ENCODE results near the gene ABCA3. TPM values are rescaled to one million over a fixed set of nuclear protein-coding genes. Genes with fewer than 3 reads are reported as not detected.

Gene ABCA3
- total and polyA plus RNA-seq, 2 donors (not counting 1 experiment from before 2014, with no cell fraction given): 3.1 to 5.1 TPM

DNA sequence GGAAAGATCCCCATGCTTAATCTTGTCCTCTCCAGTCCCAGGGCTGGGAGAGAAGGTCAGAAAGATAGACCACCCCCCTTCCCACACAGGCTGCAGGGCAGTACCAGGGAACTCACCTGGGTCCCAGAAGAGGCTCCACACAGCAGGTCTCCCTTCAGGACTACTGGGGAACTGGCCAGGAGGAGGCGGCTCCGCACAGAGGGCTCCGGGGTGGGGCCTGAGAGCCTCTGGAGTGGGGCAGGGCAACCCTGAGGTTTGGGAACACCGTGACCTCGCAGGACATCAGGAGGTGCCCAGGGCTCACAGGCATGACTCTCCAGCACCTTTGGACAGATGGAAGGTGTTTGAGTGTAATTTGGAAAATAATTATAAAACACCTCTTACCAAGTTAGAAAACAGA is 11.0 kb downstream of the ABCA3 start:
- intact Hi-C loops (cut with micrococcal nuclease): no loop called here
- Histone ChIP-seq H3K4me1 (ENCODE audit: control insufficient read depth in 2 of 2, insufficient read depth in 2 of 2, low read length in 2 of 2) (no peaks in the 10 kb centered on the region), H3K4me2 (replicated peaks; ENCODE audit: low read depth, low read length, poor library complexity, severe bottlenecking) (no peak overlapping the region), H3K79me2 (ENCODE audit: control insufficient read depth, insufficient read depth, low read length) (no peaks in the 10 kb centered on the region), H3K9me3 (ENCODE audit: control extremely low read depth in 1 of 3, control insufficient read depth in 2 of 3, insufficient read depth in 1 of 3, low read length in 2 of 3) (no peaks in the 10 kb centered on the region), H2AFZ (ENCODE audit: insufficient read depth, low read depth, low read length, poor library complexity, severe bottlenecking) (no peak overlapping the region), H3K27ac (ENCODE audit: low read length in 2 of 2) (no peak overlapping the region), H3K36me3 (replicated peaks in 1 of 2; ENCODE audit: control extremely low read depth in 1 of 2, control insufficient read depth in 1 of 2, extremely low read depth in 1 of 2, insufficient read depth in 2 of 2, low read length in 1 of 2) (no peaks in the 10 kb centered on the region), H4K20me1 (ENCODE audit: control insufficient read depth, insufficient read depth, low read length, poor library complexity, severe bottlenecking) (no peaks in the 10 kb centered on the region), H3K4me3 (ENCODE audit: control extremely low read depth in 1 of 5, extremely low read depth in 1 of 5, insufficient read depth in 1 of 5, low read depth in 2 of 5, low read length in 4 of 5) (no peak overlapping the region), H3K9ac (ENCODE audit: low read length) (no peak overlapping the region), H3K27me3 (replicated peaks in 1 of 4; ENCODE audit: control extremely low read depth in 1 of 4, control insufficient read depth in 3 of 4, insufficient read depth in 4 of 4, low read length in 3 of 4) (no peaks in the 10 kb centered on the region)
- TF ChIP-seq, protein P1, sequence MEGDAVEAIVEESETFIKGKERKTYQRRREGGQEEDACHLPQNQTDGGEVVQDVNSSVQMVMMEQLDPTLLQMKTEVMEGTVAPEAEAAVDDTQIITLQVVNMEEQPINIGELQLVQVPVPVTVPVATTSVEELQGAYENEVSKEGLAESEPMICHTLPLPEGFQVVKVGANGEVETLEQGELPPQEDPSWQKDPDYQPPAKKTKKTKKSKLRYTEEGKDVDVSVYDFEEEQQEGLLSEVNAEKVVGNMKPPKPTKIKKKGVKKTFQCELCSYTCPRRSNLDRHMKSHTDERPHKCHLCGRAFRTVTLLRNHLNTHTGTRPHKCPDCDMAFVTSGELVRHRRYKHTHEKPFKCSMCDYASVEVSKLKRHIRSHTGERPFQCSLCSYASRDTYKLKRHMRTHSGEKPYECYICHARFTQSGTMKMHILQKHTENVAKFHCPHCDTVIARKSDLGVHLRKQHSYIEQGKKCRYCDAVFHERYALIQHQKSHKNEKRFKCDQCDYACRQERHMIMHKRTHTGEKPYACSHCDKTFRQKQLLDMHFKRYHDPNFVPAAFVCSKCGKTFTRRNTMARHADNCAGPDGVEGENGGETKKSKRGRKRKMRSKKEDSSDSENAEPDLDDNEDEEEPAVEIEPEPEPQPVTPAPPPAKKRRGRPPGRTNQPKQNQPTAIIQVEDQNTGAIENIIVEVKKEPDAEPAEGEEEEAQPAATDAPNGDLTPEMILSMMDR (IDR thresholded peaks at IDR 0.05): no peak
- TF ChIP-seq EZH2 (IDR thresholded peaks at IDR 0.05; ENCODE audit: borderline replicate concordance, insufficient read depth, low read depth, low read length, poor library complexity, severe bottlenecking): no peak
- 100% methylated on average over 1 of the region's 5 CpGs for WGBS (ENCODE audit: insufficient coverage)
- Mint-ChIP-seq H3K27me3 (peaks cover 10% of the 10 kb centered on the region), H3K4me3 (no peak overlapping the region), H3K27ac (no peak overlapping the region), H3K4me1 (no peaks in the 10 kb centered on the region), H3K9me3 (ENCODE audit: insufficient read depth) (no peaks in the 10 kb centered on the region)
- DNase-seq: no peak
- CTCF ChIA-PET: interaction anchor here (0.8 to 1.0 kb wide), 2 partner anchors 17 to 169 kb away, joined by 3 to 4 read pairs; no protein-coding TSS in a partner anchor
- POLR2A ChIA-PET: interaction anchor here (0.7 kb wide), 1 partner anchor 166 kb away, joined by 5 read pairs; no protein-coding TSS in a partner anchor
- no peak for ATAC-seq (ENCODE audit: low read depth)

DNA sequence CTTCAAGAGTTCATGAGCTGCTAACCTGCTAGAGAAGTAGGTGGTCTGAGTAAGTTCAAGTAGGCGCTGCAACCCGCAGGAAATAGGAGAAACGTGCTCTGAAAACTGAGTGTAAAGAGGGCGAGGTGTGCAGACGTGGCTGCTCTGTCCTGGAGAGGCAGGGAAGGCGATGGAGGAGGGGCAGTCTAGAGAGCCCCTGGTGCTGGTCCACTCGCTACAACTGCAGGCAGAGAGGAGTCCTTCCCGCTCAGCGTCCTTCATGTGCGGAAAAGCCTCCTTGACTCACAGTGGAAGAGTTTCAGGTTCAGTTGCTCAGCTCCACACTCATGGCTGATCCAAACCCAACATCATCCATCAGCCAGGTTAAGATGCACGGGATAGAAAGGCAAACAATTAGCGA is 12.1 kb downstream of the ABCA3 start:
- Histone ChIP-seq H3K27me3 (replicated peaks in 1 of 4; ENCODE audit: control extremely low read depth in 1 of 4, control insufficient read depth in 3 of 4, insufficient read depth in 4 of 4, low read length in 3 of 4) (no peaks in the 10 kb centered on the region), H3K4me1 (ENCODE audit: control insufficient read depth in 2 of 2, insufficient read depth in 2 of 2, low read length in 2 of 2) (no peaks in the 10 kb centered on the region), H3K27ac (ENCODE audit: low read length in 2 of 2) (no peak overlapping the region), H3K36me3 (replicated peaks in 1 of 2; ENCODE audit: control extremely low read depth in 1 of 2, control insufficient read depth in 1 of 2, extremely low read depth in 1 of 2, insufficient read depth in 2 of 2, low read length in 1 of 2) (no peaks in the 10 kb centered on the region), H4K20me1 (ENCODE audit: control insufficient read depth, insufficient read depth, low read length, poor library complexity, severe bottlenecking) (no peaks in the 10 kb centered on the region), H3K4me2 (replicated peaks; ENCODE audit: low read depth, low read length, poor library complexity, severe bottlenecking) (no peak overlapping the region), H2AFZ (ENCODE audit: insufficient read depth, low read depth, low read length, poor library complexity, severe bottlenecking) (no peak overlapping the region), H3K79me2 (ENCODE audit: control insufficient read depth, insufficient read depth, low read length) (no peaks in the 10 kb centered on the region), H3K4me3 (ENCODE audit: control extremely low read depth in 1 of 5, extremely low read depth in 1 of 5, insufficient read depth in 1 of 5, low read depth in 2 of 5, low read length in 4 of 5) (no peak overlapping the region), H3K9me3 (ENCODE audit: control extremely low read depth in 1 of 3, control insufficient read depth in 2 of 3, insufficient read depth in 1 of 3, low read length in 2 of 3) (no peaks in the 10 kb centered on the region), H3K9ac (ENCODE audit: low read length) (no peak overlapping the region)
- ChIA-PET POLR2A (no interaction called here), CTCF (interaction anchor here (0.6 kb wide), 1 partner anchor 15 kb away, joined by 3 read pairs; no protein-coding TSS in a partner anchor)
- intact Hi-C loops (cut with micrococcal nuclease): no loop called here
- peaks cover 10% of the 10 kb centered on the region for H3K27me3 Mint-ChIP-seq
- no peaks in the 10 kb centered on the region for H3K4me1 Mint-ChIP-seq
- H3K9me3 Mint-ChIP-seq (ENCODE audit: insufficient read depth): no peaks in the 10 kb centered on the region
- no peak overlapping the region for H3K4me3 Mint-ChIP-seq
- no peak for ATAC-seq (ENCODE audit: low read depth)
- no peak for TF ChIP-seq EZH2 (IDR thresholded peaks at IDR 0.05; ENCODE audit: borderline replicate concordance, insufficient read depth, low read depth, low read length, poor library complexity, severe bottlenecking)
- TF ChIP-seq, protein P1 (IDR thresholded peaks at IDR 0.05): no peak
- no peak for DNase-seq
- H3K27ac Mint-ChIP-seq: no peak overlapping the region
- WGBS (ENCODE audit: insufficient coverage): 99% methylated on average over 11 of the region's 12 CpGs

Measured in B cell (primary cell).